Astrocyte of the spinal cord (primary cell): ENCODE measurements around the gene PRKCA.

Source experiments
- DNase-seq: peaks from one replicate; pipeline ENCODE4 v3.0.0; 2011; ENCODE audit warnings: low read depth, low spot score
- H3K4me3 ChIP-seq: 2 replicates; pipeline ENCODE4 v1.5.1; 2011; ENCODE audit warnings: low read depth, mild to moderate bottlenecking, low read length, moderate library complexity
- in situ Hi-C: cut with HindIII; loops from 2 replicates; pipeline ENCODE4 v1.10.0; 2017; ENCODE audit warnings: low sequenced_read_pairs
- TF ChIP-seq, protein P1 (sequence below): IDR thresholded peaks from 2 replicates; pipeline ENCODE4 v1.5.1; 2012; ENCODE audit warnings: low read depth, mild to moderate bottlenecking, low read length, inconsistent platforms

The PRKCA gene

DNA sequence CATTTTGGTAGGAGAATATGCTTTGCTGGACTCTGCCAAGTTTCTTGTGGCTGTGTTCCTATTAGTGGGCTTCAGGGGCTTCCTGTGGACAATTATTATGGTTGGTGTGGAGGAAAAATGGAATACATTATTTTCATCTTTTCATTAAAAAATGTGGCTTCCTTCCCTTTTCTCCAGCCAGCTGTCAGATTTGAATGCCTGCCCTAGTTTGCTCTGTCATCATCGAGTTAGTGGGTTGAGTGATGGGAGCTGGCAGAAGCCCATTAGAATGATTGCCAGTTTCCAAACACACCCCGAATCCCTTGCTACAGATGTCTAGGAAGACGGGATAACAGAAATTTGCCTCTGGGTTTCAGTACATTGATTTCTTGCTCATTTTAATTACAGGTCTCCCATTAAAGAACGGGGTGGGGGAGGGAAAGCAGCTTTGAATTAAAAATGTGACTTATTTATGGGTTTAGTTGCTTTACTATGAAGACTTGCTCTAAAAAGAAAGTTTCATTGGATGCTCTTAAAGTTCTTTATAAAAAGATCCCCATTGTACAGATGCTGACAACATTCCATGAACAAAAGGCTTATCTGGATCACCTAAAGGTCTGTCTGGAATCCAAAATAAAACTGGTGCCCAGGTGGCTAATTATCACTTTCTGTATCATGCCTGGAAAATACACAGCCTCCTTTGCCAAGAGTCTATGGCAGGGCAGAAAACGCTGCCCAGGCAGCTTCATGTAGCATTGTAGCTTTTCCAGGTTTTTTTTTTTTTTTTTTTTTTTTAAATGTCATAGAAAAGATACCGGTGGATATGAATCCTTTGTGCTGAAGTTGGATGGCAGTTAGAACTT lies 103.6 kb downstream of the PRKCA start:
- no peak overlapping the region for H3K4me3 ChIP-seq
- TF ChIP-seq, protein P1, sequence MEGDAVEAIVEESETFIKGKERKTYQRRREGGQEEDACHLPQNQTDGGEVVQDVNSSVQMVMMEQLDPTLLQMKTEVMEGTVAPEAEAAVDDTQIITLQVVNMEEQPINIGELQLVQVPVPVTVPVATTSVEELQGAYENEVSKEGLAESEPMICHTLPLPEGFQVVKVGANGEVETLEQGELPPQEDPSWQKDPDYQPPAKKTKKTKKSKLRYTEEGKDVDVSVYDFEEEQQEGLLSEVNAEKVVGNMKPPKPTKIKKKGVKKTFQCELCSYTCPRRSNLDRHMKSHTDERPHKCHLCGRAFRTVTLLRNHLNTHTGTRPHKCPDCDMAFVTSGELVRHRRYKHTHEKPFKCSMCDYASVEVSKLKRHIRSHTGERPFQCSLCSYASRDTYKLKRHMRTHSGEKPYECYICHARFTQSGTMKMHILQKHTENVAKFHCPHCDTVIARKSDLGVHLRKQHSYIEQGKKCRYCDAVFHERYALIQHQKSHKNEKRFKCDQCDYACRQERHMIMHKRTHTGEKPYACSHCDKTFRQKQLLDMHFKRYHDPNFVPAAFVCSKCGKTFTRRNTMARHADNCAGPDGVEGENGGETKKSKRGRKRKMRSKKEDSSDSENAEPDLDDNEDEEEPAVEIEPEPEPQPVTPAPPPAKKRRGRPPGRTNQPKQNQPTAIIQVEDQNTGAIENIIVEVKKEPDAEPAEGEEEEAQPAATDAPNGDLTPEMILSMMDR, result no peak
- in situ Hi-C loops, result no loop called here
- no peak for DNase-seq

DNA sequence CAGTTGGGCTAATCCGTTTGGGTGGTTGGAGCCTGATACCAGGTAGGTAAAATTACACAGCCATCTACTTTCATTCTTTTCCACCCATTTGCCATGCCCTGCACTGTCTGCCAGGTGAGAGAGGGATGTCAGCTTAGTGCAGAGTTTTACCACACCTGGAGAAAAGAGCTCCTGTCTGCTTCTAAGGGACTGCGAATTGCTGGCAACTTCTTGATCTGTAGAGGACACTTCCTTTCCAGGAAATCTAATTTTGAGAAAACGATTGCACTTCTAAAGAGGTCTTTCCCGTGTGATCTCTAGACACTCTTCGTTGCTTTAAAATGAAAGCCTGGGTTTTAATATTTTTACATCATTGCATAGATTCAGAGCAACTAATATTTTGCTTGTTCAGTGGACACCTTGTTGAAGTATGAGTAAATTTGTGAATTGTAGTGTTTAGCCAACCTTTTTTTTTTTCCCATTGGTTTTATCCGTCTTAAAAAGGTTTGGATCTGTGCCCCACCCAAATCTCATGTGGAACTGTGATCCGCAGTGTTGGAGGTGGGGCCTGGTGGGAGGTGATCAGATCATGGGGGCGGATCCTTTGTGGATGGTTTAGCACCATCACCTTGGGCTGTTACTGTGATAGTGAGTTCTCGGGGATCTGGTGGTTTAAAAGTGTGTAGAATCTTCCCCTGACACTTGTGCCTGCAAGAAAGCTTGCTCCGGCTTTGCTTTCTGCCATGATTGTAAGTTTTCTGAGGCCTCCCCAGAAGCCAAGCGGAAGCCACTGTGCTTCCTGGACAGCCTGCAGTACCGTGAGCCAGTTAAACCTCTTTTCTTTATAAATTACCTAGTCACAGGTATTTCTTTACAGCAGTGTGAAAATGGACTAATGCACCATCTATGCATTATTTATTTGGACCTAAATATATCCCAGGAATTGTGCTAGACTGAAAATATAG lies 104.6 kb downstream of the PRKCA start:
- no peak overlapping the region for H3K4me3 ChIP-seq
- TF ChIP-seq, protein P1, result no peak
- in situ Hi-C loops, result no loop called here
- DNase-seq, result no peak

DNA sequence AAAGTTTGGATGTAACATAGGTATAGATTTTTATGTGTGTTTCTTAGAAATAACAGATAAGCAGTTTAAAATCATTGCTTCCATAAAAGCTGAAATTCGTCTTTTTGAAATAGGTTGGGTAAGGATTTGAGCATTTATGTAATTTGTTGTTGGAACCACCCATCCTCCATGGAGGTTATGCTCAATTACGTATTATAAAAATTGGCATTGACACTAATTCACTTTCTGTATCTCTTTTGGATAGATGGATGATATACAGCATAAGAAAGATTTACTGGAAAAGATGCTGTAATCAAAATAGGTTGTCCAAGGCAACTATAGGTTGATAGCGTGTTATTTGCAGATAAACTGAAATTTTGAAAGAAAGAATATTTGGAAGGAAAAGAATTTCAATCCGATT lies 105.5 kb downstream of the PRKCA start:
- in situ Hi-C loops, result no loop called here
- no peak overlapping the region for H3K4me3 ChIP-seq
- TF ChIP-seq, protein P1, result no peak
- no peak for DNase-seq

DNA sequence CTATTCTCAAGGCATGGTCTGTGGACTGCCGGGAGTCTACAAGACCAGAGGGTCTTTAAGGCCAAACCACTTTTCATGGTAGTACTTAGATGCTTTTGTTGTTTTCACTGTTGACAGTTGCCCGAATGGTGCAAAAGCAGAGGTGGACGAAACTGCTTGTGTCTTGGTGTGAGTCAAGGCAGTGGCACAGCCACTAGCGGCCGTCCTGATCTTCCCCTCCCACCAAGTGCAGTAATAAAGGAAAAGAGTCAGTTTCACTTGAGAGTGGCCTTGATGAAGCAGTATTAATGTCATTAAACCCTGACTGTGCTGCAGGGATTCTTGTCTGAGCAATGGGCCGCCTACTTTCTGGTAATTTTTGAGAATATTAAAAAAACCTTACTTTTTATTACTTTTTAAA lies 109.1 kb downstream of the PRKCA start:
- in situ Hi-C loops, result no loop called here
- no peak for DNase-seq
- H3K4me3 ChIP-seq, result no peak overlapping the region
- TF ChIP-seq, protein P1, result no peak

DNA sequence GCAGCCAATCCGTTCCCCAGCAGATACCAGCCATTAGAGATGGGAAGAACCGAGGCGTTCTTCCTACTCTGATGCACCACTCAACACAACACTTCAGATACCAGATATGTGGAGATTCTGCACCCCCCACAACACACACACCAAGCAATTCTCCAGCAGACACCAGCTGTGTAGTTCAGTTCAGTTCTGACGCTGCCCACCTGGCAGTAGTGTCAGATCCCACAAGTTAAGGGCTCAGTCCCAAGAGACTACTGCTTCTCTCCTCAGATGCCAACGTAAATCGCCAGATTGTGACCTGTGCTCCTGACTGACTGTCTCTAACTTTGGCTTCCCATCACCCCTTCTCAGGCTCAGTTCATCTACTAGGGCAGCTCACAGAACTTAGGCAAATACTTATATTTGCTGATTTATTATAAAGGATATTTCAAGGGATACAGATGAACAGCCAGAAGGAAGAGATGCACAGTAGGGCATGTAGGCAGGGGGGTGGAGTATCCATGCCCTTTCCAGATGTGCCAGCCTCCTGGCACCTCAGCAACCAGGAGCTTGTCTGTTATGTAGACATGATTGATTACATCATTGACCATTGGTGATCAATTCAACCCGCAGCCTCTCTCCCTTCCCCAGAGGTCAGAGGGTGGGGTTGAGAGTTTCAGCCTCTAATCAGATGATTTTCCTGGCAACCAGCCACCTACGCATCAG lies 110.6 kb downstream of the PRKCA start:
- TF ChIP-seq, protein P1, result no peak
- H3K4me3 ChIP-seq, result no peak overlapping the region
- in situ Hi-C loops, result no loop called here
- no peak for DNase-seq
